ENCODE data around the gene CALD1.

- TF ChIP-seq EZH2 (IDR thresholded peaks at IDR 0.05), result no peak
- TF ChIP-seq, protein P1, sequence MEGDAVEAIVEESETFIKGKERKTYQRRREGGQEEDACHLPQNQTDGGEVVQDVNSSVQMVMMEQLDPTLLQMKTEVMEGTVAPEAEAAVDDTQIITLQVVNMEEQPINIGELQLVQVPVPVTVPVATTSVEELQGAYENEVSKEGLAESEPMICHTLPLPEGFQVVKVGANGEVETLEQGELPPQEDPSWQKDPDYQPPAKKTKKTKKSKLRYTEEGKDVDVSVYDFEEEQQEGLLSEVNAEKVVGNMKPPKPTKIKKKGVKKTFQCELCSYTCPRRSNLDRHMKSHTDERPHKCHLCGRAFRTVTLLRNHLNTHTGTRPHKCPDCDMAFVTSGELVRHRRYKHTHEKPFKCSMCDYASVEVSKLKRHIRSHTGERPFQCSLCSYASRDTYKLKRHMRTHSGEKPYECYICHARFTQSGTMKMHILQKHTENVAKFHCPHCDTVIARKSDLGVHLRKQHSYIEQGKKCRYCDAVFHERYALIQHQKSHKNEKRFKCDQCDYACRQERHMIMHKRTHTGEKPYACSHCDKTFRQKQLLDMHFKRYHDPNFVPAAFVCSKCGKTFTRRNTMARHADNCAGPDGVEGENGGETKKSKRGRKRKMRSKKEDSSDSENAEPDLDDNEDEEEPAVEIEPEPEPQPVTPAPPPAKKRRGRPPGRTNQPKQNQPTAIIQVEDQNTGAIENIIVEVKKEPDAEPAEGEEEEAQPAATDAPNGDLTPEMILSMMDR (IDR thresholded peaks at IDR 0.05), result no peak
Measured at GRCh38 chr7:134891696-134892678, 112.6 kb downstream of the CALD1 start.

Measured in neural progenitor cell (in vitro differentiated cells).